Measurements from ENCODE around the gene RASGRF1.
A peak's percentile ranks its signal among the peaks of the same experiment; 100 is the strongest.

DNA sequence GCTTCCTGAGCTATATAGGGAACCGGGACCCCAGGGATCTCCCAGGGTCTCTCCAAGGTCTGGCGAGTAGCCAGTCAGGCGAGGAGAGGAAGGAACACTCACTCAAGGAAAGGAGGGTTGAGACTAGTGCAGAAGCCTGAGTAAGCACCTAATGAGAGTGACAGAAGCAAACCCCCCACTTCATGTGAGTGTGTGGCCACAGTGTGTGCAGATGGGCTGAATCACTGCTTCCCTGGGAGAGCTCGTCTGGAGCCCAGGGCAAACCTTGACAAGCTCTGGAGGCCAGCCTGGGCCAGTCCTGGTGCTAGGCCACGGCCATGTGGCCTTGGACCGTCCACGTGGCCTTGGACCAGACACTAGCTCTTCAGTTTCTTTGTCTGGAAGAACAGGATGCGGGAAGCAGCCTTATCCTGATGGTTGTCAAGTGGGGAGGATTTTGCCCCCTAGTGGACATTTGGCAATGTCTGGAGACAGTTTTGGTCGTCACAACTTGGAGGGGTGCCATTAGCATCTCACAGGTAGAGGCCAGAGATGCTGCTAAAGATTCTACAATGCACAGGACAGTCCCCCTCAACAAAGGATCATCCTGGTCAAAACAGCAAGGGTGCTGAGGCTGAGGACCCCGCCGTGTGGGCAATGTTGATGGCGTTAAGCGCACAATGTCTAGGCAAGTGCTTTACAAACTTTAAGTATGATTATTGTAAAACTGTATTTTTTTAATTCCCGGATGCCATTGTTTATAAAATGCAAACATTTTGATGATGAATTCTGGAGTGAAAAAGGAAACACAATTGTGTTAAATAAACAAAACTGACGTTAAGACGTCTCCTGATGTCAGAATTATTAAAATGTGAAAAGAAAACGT lies 110.9 kb downstream of the RASGRF1 start:
- TF ChIP-seq ZC3H10 (CRISPR knock-in tag; IDR thresholded peaks at IDR 0.05) (no peak), ARNTL (CRISPR knock-in tag; IDR thresholded peaks at IDR 0.05; ENCODE audit: borderline replicate concordance, low read depth) (0 out of 2 replicates have a peak, but pooled peaks have one; percentile 49), ISL1 (CRISPR knock-in tag; IDR thresholded peaks at IDR 0.05) (no peak; the same call in 1 of the 2 replicates)
- TF ChIP-seq, protein P1, sequence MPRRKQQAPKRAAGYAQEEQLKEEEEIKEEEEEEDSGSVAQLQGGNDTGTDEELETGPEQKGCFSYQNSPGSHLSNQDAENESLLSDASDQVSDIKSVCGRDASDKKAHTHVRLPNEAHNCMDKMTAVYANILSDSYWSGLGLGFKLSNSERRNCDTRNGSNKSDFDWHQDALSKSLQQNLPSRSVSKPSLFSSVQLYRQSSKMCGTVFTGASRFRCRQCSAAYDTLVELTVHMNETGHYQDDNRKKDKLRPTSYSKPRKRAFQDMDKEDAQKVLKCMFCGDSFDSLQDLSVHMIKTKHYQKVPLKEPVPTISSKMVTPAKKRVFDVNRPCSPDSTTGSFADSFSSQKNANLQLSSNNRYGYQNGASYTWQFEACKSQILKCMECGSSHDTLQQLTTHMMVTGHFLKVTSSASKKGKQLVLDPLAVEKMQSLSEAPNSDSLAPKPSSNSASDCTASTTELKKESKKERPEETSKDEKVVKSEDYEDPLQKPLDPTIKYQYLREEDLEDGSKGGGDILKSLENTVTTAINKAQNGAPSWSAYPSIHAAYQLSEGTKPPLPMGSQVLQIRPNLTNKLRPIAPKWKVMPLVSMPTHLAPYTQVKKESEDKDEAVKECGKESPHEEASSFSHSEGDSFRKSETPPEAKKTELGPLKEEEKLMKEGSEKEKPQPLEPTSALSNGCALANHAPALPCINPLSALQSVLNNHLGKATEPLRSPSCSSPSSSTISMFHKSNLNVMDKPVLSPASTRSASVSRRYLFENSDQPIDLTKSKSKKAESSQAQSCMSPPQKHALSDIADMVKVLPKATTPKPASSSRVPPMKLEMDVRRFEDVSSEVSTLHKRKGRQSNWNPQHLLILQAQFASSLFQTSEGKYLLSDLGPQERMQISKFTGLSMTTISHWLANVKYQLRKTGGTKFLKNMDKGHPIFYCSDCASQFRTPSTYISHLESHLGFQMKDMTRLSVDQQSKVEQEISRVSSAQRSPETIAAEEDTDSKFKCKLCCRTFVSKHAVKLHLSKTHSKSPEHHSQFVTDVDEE (CRISPR knock-in tag; IDR thresholded peaks at IDR 0.05) = peak; percentile 77

Measured in SK-N-SH treated with all-trans-retinoic acid at 6 μM for 48 hours (cell line).